ENCODE data around the gene FHAD1.
"Not testable (repeated sequence)": the region's sequence is repeated elsewhere in the genome, so short reads cannot be mapped to it uniquely, and the experiment has no call there.

The FHAD1 gene

DNA sequence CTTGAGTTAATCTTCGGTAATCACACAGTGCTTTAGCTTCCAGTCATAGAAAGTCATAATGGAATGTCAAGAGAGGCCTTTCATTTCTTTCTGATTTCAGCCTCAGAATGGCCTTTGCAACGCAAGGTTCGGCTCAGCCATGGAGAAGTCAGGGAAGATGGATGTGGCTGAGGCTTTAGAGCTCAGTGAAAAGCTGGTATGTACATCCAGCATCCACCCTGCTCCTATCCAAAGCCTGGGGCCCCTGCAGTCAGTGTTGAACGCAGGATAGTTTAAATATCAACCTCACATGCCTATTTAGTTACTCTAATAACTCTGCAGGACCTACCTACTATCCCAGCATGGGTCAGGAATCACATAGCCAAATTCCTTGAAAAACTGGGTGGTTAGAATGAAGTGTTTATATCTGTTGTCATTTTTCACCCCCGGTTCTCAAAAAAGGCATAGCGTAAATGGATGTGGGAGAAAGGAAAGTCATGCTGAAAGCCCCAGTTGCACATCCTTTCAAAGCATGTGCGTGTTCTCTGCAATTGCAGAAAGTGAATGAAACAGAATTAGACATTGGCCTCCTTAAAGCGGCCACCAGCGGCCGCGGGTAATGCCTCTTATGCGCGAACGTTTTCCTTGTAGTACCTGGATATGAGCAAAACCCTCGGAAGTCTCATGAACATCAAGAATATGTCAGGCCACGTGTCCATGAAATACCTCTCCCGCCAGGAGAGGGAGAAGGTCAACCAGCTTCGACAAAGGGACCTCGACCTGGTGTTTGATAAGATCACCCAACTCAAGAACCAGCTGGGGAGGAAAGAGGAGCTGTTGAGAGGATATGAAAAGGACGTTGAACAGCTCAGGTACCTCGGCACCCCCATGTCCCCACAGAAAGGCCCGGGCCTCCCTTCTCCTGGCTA, 133.8 kb downstream of the FHAD1 start:
- no peak for DNase-seq

DNA sequence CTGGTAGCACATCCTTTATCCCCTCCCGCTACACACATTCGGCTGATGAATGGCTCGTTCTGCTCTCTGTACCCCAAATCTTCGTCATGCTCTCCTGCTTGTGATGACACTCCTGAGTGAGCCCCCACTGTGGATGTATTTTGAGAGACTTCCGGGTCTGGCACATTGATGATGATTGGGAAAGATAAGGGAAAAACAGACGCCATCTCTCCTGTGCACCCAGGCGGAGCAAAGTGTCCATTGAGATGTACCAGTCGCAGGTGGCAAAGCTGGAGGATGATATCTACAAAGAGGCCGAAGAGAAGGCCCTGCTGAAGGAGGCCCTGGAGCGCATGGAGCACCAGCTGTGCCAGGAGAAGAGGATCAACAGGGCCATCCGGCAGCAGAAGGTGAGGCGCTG, 134.8 kb downstream of the FHAD1 start:
- no peak for DNase-seq

DNA sequence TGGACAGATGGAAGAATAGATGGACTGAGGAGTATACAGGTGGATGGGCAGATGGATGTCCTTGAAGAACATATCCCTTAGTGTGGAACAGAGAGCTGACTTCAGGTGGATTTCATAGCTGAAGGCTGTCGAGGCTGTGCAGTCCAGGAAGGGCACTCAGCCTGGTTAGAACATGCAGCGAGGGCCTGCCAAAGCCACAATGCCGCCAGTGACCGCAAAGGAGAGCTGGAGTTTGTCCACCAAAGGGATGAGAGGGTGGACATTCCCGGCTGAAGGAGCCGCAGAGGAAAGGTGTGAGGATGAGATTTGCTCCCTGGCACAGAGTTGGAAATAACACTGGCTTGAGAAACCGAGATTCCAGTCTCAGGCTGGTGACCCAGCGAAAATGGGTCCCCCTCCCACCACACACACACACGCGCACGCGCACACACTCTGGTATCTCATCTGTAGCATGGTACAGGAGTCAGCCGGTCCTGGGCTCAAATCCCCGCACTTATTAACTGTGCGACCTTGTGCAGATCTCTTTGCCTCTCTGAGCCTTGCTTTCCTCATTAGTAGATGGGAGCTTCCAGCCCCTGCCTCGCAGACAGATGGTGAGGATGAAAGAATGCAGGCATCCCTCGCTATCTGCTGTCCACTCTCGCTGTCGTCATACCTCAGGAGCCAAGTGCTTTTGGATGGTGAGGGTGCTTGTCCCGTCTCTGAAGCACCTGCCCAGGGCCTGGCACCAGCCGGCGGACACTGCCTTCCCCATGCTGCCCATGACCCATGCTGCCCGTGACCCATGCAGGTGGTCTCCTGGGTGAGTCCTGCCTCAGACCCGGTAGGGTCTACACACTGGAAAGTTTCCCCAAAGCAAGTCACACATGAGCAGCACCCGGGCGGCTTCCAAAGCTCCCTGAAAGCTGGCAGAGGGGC, 135.8 kb downstream of the FHAD1 start:
- no peak for DNase-seq

DNA sequence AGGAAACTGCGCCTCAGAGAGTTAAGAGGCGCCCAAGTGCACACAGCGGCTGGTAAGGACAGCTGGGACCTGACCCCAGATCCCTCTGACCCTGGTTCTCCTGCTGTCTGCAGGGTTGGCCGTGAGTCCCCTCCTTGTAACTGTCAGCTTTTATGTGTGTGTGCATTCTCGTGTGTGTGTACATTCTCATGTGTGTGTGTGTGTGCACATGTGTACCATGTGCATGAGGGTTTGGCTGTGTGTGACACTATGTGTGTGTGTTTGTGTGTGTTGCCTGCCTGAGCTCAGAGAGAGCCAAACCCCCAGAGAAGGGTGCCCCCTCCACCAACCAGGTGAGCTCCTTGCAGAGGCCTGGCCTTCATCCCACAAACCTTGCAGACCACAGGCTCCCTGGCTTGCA, 136.8 kb downstream of the FHAD1 start:
- no peak for DNase-seq

DNA sequence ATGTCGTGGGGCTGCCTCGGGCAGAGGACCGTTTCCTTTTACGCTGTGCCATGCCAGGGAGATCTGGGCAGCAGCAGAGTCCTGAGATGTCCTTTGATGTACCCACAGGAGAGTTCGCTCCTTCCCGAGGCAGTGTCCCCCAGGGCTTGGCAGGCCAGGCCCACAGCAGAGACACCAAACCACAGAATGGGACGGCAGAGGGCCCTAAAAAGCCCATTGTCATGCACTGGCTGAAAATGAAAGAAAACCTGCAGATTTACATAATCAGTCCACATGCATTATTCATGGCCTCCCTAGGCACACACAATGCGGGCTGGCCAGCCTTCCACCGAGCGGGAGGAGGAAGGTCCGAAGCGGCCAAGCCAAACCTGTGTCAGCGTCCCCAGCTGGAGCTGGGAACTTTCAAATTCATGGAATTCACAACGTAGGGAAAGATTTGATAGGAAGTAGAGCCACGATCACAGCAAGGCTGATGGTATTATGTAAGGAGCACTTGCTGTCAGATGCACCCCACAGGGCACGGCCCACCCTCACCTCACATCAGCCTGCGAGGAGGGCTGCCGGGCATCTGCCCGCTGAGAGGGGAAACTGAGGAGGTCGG, 137.4 kb downstream of the FHAD1 start:
- DNase-seq = no peak

DNA sequence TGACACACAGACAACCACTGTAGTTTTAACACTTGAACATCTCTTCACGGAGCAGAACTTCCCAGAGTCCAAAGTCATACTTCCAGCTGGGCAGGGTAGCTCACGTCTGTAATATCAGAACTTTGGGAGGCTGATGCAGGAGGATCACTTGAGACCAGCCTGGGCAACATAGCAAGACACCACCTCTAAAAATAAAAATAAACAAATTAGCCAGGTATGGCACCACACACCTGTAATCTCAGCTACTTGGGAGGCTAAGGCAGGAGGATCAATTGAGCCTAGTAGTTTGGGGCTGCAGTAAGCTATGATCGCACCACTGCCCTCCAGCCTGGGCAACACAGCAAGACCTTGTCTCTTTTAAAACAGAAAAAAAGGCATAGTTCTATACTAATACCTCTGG, 138.4 kb downstream of the FHAD1 start:
- no peak for DNase-seq

DNA sequence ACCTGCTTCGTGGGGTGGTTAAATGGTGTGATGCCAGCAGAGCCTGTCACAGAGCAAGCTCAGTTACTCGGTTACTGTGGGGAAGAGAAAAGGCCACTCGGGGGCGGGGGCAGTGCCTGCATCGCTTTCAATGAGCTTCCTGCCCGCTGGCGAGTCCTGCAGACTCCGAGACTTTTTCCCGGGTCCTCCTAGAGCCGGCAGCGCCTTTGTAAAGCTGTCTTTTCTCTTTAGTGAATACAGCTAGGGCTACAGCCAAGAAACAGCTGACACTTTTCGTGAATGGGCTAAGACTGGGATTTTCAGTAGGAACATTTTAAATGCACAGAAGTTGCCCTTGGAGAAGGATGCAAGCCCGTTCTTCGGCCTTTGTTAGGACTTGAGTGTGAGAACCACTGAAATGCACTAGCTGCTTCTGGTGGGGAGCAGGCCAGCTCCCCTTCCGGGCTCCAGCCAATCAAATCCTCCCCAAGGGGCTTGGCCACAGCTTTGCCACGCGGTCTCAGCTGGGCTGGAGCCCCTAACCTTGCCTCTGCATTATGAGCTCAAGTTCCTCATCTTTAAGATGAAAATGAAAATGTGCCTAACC, 139.2 kb downstream of the FHAD1 start:
- DNase-seq = no peak

DNA sequence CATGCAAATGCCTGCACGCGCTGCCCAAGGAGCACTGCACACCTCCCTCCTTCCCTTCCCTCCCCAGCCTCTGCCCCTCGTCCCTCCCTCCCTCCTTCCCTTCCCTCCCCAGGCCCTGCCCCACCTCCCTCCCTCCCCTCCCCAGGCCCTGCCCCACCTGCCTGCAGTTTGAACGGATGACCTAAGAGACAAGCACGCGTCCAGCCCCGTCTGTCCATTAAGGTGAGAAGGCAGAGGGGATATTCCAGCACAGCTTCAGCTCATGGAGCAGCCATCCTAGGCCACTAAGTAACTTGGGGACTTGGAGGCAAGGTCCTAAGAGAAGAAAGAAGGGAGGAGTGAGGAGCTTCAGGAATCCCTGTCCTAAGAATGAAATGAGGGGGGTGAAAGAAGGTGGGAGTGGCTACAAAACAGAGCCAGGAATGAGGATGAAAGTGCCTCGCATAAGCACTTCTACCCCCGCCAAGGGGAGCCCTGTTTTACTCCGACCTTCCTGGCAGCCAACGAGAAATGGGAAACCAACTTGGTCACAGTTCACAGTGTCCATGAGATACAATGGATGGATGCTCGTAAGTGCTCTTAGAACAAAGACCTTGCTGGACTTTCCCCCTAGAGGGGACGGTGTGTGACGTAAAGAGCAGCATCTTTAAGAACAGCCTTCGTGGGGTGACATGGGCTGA, 141.3 kb downstream of the FHAD1 start:
- no peak for DNase-seq

DNA sequence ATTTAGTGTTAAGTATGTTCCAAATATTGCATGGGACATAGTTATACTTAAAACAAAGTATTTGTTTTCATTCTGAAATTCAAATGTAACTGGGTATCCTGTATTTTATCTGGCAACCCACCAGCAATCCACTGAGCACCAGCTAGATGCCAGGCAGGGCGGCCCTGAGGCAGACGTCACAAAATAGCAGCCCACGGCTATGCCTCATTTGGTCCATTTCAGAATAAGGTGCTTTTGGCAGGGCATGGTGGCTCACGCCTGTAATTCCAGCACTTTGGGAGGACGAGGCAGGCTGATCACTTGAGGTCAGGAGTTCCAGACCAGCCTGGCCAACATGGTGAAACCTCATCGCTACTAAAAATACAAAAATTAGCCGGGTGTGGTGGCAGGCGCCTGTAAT, 142.8 kb downstream of the FHAD1 start:
- DNase-seq = not testable (repeated sequence)

DNA sequence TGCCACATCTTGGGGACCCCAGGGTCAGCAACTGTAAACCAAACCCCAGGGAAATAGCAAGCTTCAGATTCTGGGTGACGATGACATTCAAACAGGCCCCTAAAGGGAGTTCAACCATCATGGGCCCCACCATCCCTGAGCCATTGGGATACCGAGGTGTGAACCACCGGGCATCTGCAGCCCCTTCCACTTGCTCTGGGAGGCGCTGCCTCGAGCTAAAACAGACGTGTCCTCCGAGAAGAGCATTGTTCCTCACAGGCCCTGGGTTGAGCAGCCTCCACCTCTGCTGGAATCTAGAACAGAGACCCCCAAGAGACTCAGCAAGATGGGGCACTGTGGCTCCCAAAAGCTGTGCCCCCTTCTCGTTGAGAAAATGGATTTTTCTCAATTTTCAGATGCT, 143.6 kb downstream of the FHAD1 start:
- no peak for DNase-seq

DNA sequence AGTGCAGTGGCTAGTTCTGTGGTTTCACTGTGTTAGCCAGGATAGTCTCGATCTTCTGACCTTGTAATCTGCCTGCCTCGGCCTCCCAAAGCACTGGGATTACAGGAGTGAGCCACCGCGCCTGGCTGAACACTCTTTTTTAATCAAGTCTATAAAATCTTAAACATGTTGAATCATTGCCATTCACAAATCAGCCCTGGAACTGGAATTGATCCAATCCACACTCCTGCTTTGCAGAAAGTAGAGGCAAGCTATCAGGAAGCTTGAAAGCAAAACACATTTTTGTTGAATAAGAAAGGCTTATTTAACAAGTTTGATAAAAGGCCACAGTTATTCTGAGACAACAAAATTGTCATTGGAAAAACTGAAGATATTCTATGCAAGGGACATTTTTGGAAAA, 144.3 kb downstream of the FHAD1 start:
- DNase-seq = no peak

DNA sequence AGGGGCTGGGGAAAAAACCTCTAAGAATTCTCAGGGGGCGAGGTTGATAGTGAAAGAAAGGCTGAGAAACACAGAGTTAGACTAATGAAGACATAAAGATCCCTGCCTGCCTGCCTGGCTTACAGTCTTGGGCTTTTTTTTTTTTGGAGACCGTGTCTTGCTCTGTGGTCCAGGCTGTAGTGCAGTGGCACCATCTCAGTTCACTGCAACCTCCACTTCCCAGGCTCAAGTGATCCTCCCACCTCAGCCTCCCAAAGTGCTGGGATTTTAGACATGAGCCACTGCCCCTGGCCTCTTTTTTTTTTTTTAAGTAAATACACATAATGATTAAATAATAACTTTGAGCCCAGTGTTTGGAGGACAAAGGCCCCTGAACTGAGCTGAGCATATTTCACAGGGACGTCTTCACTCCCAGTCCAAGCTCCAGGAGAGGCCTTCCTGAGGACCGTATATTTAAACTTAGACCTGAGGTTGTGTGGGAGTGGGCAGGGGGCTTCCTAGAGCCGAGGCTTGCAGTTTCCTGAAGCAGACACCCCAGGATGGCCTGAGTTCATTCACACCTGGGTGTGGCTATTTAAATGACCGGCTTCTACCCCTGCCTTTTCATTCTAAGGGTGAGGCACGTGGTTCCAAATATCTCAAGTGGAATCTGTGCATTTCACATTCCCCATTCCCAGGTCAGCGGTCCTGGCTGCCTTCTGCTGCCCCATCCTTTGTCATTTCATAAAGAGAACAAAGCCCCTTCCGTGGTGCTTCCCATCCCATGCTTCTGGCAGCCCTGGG, 146.6 kb downstream of the FHAD1 start:
- no peak for DNase-seq

DNA sequence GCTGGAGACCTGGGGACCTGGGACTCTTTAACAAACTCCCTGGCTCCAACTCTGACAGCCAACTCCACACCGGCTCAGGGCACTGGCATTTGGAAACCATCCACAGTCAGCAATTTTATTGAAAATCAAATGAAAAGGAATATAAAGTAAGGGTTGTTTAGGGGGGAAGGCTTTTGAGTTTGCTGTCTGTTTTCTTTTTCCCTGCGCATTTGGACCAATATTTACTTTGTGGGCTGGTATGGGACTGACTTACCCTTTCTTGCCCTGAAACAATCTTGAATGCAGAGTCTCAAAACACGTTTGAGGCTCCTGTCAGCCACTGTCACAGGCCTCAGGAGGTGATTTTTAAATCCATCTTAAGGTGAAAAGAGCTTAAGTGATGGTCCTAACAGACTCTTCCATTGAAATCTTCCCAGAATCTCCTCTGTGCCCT, 147.3 kb downstream of the FHAD1 start:
- no peak for DNase-seq

DNA sequence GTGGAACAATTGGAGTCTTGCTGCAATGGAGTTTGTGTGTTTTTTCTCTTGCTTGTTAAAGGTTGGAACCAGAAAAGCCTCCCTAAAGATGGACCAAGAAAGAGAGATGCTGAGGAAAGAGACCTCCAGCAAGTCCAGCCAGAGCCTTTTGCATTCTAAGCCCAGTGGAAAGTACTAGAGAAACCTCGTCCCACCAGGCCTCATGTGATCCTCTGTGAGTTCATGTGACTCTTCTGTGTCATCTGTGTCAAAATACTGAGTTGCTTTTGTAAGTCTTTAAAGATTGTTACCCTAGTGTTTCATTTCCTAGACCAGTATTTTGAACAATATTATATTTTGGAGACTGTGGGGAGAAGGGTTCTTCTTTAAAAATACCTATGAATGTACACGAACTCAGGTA, 150.2 kb downstream of the FHAD1 start:
- no peak for DNase-seq

DNA sequence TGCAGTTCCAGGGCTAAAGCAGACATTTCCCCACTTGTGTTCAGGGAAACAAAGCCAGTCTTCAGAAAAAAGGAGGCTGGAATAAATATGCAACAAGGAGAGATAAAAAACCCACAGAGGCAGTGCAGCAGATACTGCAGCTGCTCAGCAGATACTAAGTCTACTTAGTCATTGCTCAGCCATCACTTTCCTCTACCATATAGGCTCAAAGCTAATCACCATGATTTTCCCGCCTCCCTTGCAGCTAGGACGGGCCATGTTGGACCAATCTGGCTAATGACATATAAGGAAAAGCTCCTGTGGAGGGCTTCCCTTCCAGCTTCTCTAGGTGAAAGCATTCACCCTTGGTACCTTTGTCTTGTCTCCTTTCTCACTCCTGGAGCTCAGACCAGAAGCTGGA, 152.7 kb downstream of the FHAD1 start:
- DNase-seq = no peak

DNA sequence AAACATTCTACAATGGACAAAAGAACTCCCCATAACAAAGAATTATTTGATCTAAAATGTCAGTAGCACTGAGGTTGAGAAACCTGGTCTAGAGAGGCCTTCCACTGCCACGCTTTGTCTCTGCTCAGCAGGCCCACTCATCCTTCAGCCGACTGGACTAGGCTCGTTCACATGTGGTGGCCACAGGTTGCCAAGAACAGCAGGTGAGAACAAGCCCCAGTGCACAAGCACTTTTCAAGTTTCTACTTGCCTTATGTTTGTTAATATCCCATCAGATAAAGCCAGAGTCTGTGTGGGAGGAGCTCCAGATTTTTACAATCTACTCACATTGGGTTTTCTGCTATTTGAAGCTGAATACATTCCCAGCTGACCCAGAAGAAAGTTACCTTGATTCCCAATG, 153.6 kb downstream of the FHAD1 start:
- DNase-seq = no peak

DNA sequence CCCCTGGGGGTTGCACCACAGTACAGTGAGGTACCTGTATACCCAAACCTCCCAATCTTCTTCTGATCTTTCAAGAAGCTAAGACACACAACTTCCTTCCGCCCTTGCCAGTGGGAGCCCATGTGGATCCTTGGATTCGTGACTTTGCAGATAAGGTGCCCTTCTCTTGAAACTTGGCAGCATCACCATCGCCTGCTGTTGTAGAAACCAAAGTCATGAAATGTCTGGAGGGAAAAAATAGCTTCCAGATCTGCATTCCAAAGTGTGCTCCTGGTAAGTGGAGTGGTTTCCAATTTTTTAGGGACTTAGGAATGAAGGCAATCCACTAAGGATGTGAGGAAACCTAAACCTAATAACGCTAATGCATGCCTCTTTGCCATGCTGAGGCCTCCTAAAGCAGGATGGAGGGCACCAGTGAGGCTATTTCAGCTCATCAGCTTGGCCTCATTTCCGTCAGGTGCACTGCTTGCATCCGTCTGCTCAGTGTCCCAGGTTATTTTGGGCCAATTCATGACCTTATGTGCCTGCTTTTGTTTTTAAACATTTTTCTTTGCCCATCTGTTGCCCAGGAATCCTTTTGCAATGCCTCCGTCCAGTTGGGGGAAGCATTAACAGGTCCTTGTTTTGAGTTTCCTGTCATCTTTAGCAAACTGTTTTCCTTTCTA, 154.5 kb downstream of the FHAD1 start:
- DNase-seq = no peak

DNA sequence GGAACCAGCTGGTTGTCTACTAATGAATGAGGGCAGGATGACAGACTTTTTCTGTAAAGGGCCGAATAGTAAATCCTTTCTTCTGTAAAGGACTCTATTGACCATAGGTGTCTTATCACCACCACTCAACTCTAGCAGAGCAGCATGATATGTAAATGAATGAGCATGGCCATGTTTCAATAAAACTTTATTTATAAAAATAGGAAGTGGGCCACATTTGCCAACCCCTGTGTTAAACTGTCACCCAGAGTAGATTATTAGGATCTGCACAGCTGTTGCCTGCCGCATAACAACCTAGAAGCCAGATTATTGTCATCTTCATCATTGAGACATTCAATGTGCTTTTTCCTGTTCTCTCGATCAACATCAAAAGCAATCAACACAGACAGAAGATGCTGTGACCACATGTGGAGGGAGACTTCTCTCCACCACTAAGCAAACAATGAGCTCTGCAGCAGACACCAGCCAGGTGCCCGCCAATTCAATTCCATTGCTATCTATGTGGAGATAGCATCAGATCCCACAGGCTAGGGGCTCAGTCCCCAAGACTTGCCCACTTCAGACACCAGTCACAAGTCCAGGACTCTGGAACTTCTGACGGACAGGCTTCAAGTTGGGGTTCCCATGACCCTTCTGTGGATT, 155.9 kb downstream of the FHAD1 start:
- no peak for DNase-seq

DNA sequence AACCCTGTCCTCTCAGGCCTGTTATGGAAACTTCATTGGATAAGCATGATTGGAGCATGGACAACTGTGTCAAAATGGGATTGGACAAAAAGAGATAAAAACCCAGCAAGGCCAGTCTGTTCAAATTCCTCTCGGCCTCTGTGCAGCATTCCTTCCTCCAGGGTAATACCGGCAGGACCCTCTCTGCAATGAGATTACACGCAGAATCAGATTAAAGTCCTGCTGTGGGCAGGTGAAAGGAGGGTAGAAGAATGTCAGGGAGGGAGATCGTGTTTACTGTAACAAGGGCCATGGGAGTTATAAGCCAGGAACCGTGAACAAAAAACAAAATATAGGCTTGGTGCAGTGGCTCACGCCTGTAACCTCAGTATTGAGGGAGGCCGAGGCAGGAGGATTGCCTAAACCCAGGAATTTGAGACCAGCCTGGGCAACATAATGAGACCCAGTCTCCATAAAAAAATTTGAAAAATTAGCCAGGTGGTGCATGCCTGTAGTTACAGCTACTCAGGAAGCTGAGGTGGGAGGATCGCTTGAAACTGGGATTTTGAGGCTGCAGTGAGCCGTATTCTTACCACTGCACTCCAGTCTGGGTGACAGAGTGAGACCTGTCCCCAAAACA, 157.0 kb downstream of the FHAD1 start:
- no peak for DNase-seq

All from activated T-cell treated with anti-CD3 and anti-CD28 coated beads for 4 hours (primary cell).